IPS-NIHi7 (cell line): Measurements from ENCODE around the gene MAFB.
A peak's percentile ranks its signal among the peaks of the same experiment; 100 is the strongest.

Experiments used
- DNase-seq: peaks from one replicate; pipeline ENCODE4 v3.0.0; 2012; ENCODE audit warnings: mixed read lengths; ENCODE audit errors: extremely low spot score

Gene MAFB

DNA sequence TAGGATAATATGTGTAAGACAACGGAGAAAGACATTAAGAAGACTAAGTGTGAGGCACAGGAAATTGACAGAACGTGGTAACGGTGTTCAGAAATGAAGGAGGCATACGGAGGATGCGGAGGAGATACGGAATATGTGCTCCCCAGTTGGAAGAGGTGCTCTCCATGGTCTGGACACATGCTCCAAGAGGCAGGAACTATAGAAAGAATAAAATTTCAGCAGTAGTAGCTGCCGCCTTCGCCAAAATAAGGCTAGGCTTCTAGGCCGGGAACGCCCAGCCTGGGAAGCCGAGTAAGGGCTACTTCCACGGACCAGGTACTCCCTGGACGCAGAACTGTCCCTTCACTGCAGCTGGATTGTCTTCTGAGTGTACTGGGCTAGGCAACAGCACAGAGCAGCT is 7.4 kb downstream of the MAFB start:
- no peak for DNase-seq

DNA sequence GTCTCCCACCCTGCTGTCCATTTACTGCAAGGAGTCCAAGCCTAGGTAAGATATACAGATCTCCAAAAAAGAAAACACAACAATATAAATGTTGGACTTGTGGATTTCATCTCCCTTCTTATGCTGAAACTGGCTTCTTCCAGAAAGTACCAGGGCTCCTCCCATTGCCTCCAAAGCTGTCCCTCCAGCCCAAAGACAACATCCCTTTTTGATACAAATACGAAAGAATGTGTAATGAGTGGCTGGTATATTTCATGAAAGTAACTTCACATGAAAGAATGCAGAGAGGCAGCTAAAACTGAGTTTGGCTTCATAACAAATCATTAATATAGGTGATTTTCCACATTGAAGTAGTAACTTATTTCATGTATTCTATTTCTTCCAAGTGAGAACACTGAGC is 7.9 kb downstream of the MAFB start:
- DNase-seq = no peak

DNA sequence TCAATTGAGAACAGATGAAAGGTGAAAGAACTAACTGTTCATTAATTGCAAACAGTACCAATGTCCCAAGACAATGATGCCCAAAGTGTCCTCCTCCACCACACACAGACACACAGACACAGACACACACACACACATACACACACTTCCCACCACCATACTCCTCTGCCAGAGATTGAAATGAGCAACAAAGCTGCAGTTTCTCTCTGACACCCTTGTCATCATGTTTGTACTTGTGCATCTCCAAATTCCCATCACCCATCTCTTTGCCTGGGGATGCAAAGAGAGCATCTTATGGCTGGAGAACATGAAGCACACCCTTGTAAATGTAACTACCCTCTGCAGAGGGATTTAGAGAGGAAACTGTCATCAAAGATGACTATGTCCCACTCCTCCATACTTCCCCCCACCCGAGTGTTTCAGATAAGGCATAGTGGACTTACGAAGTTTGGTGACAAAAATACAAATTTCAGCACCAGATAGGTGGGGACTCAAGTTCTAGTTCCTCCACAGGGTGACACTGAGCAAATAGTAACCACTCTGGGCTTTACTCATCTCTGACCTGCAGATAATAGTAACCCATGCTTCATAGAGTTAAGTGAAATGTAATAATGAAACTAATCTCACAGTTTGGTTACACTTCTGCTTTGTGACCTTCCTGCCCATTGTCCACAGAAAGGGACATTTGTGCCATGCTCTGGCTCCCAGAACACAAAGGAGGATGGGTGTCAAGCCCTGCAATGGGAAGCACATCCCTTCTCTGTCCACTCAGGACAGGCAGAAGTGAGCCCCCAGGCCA is 8.7 kb downstream of the MAFB start:
- no peak for DNase-seq

DNA sequence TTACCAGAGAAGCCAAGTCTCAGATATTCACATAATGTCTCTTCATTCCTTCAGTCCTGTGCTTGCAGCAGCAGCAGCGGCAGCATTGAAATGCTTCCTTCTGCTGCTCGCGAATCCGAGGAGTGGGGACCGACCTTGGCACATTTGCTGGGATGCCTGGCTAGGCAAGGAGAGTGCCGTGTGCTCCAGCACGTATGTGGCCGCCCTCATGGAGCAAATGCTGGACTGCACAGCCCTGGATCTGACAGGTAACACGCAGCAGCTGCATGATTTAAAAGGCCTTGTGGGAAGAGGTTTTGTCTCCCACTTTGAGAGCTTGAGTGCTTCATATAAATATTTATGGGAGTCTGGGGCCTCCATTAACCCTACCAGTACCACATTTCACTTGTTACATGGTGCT is 9.9 kb downstream of the MAFB start:
- no peak for DNase-seq

DNA sequence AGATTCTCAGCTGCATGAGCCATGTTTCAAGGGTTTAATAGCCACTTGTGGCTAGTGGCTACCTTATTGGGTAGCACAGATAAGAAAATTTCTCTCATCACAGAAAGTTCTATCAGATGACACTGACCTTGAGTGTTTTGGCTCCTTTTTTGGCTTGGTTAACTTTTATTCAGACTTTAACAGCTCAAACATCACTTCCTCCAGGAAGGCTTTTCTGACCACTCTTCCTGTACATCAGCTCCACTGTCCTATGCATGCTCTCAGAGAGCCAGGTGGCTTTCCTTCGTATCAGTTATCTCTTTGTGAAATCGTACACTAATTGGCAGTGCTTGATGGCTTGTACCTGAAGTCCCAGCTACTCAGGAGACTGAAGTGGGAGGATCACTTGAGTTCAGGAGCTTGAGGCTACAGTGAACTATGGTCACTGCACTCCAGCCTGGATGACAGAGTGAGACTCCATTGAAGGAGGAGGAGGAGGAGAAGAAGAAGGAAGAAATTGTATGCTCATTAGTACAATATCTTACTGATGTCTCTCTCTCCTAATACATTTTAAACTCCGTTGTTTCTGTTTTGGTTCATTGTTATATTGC is 10.7 kb downstream of the MAFB start:
- DNase-seq = no peak

DNA sequence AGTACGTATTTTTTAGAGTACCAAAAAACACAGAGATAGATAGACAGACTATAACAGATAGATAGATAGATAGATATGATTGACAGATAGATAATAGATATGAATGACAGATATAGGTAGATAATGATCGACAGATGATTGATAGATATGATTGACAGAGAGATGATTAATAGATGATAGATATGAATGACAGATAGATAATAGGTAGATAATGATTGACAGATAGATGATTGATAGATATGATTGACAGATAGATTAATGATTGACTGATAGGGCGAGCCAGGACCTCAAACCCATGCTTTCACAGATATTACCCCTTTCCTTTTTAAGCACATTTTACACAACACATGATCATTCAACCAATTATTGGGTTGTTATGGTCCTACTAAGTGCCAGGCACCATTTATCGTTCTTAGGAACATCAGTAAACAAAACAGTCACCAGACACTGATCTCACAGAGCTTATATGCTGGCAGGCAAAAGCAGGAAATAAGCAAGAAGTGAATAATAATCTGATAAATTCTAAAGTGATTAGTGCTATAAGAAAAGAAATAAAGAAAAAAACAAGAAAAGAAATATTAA is 11.6 kb downstream of the MAFB start:
- DNase-seq = no peak

DNA sequence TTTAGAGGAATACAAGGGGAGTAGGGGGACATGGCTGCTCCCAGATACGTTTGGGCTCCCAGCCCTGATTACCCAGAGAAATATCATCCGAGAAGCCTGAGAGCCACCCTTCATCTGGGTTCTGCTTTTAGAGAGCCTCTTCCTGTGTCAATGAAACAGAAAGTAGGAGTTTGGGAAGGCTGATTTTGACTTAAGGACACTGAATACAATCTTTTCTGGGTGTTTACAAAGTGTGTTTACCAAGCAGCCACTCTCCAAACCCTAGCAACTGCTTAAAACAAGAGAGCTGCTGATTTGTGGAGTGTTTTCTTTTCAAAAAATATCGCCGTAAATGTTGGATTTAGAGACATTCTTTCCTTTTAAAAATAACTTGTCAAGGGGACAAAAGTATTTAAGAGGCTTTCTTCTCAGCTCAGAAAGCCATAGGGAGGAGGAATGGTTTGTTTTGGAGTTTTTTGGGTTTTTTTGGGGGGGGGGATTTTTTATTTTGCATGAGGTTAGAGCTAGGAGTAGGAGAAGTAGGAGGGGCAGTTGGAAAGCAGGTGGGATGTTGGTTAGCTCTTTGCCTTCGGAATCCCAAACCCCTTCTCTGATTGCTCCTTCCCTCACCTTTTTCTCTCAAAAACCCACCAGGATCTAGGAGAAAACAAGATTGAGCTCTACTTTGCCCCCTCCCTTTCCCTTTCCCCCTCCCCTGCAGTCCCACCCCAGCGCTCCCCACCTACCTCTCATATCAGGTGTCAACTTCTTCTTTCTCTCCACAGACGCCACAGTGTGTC is 12.4 kb downstream of the MAFB start:
- no peak for DNase-seq

DNA sequence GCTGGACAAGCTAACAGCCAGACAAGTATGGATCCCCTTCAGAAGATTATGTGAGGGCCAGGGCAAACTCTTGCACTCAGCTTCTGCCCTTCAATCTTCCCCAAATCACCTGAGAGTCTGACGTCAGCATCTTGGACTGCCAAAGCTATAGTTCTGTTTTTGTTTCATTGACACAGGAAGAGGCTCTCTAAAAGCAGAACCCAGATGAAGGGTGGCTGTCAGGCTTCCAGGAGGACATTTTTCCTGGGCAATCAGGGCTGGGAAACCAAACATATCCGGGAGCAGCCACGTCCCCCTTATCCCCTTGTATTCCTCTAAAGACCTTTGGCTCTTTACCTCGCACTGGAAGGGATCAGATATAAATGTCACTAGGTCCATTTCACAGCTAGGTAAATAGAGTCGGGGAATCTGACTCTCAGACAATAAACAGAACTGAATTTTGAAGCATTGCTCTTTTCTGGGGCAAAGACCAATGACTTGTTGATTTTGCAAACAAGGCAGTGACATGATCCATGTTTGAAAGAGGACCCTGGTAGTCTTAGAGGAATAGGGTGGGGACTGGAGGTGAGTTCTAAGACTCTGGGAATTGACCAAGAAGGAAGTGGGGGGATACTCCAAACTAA is 13.3 kb downstream of the MAFB start:
- DNase-seq = no peak

DNA sequence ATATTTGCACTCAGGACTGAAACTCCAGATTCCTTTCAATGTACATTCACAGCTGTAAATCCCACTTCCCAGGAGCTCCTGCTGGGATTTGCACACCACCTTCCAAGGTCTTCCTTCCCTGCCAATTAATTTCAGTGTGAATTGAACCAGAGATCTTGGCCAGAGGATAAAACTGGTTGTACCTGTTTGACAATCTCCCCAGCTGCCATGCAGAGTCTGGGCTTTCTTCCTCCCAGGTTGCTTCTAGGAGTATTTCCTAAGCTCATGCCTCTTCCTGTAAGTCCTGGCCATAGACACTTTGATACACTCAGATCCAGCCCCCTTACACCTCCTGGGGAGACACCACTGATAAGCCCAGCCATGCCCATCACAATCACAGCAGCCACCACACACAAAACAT is 15.6 kb downstream of the MAFB start:
- no peak for DNase-seq

DNA sequence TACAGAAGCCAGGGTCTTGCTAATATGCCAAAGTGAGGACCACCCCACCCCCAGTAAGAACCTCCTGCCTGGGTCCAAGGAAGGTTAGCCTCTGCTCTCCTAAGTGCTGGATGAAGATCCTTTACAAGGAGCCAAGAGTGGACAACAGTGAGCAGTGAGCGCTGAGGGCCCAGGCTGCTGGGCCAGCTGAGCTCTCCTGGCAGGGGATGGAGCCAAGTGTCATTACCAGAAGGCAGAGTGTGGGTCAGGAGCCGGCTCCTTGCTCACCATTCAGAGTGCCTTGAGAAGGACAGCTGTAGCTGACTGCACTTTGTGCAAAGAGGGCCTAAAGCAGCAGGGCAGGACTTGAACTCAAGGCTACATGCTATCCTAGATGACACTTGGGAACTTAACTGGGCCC is 16.9 kb downstream of the MAFB start:
- no peak for DNase-seq

DNA sequence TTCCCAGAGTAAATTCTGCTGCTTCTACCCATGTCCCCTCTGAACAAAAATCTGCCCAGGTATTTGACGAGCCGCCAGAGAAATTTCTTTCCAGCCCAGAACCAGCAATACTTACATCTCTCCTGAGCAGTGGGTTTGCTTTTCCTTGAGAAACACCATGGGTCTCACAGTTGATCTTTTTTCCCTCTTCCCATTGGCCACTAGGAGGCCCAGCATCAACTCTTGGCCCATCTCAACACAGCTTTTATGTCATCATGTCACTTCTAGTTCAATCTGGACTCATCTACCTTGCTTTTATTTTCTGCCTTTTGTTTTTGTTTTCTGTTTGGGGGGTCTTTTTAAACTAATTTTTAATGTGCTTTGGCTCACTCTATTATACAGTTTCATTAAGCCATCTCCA is 18.8 kb downstream of the MAFB start:
- DNase-seq = no peak

DNA sequence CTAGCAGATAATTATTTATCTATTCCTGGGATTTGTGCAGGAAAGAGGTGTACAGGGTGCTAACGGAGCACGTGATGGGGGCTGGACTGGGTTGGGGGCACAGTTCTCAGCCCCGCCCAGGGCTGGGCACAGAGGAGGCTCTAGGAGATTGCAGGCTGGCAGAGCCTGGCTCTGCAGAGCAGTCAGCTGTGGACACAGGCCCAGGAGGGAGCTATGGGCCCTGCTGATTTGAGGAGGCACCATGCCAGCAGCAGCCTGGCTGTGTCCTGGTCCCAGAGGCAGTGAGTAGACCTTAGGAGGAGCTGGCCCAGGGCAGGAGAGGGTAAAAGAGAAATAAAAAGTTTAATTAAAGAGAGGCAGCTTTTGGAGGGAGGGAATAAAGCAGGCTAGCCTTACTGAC is 19.3 kb downstream of the MAFB start:
- no peak for DNase-seq

DNA sequence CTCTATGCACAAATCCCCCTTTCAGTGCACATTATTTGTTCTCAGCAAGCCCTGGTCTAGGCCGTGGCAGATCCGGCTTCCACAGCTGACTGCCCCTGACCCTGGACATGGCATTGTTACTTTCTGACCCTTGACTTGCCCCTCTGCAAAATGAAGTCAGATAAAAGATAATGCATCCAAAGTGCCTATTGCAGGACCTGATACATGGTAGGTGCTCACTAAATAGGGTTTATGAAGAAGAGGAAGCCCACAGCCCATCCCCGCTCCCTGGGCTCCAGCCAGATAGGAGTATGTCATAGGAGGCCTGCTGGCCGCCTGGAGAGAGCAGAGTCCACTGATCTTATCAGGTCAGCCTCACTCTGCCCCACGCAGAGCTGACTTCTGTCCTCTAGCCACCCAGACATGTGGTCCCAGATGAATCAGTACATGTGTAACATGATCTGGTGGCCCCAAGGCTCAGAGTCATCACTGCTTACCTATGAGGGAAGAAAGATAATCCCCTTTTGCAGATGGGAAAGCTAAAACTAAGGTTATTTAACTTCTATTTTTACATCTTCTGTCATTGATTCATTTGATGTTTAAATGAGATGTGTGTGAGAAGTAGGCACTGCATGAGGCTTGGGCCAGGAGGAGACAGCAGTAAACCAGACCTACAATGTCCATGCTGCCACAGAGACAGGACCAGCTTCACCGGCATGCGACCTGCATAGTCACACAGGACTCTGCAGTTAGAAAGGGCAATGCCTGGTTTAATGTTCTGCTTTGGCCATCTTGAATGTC is 20.4 kb downstream of the MAFB start:
- DNase-seq = no peak

DNA sequence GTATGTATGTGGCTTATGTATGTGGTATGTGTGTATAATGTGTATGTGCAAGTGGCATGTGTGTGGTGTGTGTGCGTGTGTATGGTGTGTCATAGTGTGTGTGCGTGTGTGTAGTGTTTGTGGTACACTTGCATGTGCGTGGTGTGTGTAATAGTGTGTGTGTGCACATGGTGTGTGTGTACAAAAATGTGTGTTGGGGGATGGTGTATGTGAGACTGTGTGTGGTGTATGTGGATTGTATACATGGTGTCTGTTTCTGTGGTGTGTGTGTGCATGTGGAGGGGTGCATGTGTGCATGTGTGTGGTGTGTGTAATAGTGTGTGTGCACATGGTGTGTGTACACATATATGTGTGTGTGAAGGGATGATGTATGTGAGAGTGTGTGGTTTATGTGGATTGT is 21.5 kb downstream of the MAFB start:
- DNase-seq = no peak

DNA sequence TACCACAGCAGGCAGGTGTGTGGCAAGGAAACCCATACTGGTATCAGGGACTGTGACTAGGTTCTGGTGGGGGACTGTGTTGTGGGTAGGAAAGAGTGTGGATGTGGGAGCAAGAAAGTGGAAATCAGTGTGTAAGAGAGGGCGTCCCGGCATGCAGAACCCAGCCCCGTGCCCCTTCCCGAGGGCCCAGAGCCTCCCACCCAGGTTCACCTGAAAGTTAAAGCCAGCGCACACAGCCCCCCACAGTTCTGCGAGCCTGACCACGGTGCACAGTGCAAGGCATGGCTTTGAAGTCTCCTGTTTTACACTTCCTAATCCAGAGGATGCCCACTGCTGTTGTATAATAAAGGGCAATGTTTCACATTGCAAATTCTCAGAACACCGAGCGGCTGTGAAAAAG is 22.7 kb downstream of the MAFB start:
- DNase-seq = no peak

DNA sequence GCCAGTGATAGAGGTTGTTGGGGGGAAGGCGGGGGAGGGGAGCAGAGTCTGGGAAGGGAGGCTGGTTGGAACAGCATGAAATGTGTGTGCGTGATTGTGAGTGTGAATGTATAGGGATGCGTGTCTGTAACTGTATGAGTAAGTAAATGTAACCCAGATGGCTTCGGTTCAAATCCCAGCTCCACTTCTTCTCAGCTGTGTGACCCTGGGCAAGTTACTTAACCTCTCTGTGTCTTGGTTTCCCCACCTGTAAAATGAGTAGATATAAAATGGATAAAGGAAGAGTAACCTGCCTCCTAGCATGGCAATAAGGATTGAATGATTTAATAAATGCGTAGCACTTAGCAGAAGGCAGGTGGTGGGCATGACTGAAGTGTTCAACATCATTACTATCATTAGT is 24.1 kb downstream of the MAFB start:
- no peak for DNase-seq

DNA sequence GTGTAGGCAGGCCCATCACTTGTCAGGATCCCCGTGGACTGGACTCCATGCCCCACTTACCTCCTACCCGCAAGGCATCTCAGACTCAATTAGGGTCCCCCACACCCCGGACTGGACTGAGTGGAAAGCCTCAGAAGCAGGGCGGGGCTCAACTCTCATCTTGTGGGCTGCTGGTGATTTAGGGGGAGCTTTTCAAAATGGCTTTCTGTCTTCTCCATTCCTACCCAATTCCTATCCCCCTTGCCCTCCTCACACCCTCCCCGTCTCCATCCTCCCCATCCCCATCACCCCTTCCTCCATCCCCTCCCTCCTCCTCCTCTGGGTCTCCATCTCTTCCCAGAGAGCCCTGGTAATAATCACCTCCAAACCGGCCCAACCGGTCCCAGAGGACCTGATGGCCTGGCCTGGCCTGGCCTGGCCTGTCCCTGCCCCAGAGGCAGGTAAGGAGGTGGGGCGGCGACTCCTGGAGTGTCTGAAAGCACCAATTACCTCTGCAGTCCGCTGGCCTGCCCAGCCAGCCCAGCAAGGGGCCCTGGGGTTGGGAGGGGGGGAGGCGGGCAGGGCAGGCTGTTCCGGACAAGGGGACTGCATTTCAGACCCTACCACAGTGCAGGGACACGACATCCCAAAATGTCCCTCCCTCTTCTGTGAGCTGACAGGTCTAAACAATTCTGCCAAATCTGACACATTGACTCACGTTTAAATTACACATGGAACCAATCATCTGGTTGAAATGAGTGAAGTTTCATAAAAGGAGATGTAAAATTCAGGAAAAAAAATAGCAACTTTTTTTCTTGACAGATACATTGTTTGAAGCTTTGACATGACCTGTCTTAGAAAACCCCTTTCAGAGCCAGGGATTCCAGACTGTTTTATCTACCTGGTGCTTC is 24.8 kb downstream of the MAFB start:
- peak; percentile 77 for DNase-seq

DNA sequence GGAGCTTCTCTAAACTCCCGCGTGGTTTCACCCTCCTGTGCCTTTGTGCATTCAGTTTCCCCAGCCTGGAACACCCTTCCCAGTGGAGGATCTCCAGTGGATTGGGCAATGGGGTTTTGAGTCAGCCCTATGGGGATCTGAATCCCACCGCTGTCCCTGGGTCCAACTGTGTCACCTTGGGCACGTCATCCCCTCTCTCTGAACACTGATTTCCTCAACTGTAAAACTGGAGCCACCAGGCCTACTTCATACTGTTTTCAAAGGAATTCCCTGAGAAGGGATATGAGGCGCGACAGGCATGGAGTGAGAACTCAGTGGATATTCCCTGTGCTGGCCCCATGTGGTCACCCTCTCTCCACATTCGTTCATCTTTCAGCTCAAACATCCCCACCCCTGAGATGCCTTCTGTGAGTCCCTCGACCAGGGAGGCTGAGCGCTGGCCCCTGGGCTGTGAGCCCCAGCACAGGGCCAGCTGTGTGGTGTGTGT is 25.7 kb downstream of the MAFB start:
- DNase-seq = no peak

DNA sequence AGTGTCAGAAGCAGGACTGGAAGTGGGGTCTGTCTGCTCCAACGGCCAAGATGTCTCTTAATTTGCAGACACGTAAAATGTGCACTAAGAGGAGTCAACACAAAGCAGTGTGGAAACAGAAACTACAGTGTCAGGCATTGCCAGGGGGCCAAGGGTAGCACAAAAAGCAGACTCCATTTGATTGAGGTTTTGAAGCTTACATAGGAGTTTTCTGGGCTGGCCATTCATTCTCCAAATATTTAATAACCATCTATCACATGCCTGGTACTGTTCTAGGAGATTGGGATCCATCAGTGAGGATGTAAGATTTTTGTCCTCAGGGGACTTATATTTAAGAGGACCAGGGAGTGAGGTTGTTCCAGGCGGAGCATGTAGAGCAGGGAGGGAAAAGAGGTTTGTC is 29.5 kb downstream of the MAFB start:
- no peak for DNase-seq

DNA sequence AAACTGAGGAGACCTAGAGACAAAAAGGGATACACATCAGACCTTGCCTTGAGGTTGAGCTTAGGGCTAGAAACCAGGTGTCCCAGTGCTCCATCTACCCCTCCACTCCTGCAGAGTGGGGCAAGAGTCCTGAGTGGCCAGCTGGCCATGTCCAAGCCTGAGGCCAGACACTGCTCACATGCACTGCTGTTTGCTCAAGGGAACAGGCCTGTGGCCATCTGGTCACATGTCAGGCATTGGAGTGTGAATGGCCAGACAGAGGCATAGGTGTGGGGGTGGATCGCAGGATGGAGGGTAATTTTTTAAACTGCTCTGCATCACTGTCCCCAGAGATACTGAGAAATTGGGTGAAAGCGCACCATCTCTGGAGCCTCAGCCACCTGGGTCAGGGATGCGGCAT is 30.5 kb downstream of the MAFB start:
- no peak for DNase-seq
